GM12878 (cell line): ENCODE results near the gene TRDMT1. TPM values are rescaled to one million over a fixed set of nuclear protein-coding genes. Genes with fewer than 3 reads are reported as not detected.

ENCODE experiments used
- ATAC-seq: fragments of 200-7000 bp; cut with Tn5 transposase; 3 replicates; pipeline ENCODE4 v1.9.1; 2020; ENCODE audit warnings: mild to moderate bottlenecking, moderate library complexity
- BruUV-seq: library from RNA; stranded (reverse); fragments of 400-500 nt; replicated peaks from 2 replicates; lab custom pipeline; 2021; lab: Mats Ljungman, UMichigan
- CTCF ChIA-PET: fragments of 300-600 bp; sonication (Branson Sonifier 250); formaldehyde crosslinking; extraction: SDS; loops from one replicate; lab custom pipeline; 2021; ENCODE audit warnings: inconsistent platforms; lab: Yijun Ruan, JAX
- POLR2A ChIA-PET: fragments of 350-600 bp; formaldehyde crosslinking; extraction: SDS; loops from one replicate; lab custom pipeline; 2021; ENCODE audit warnings: inconsistent platforms; lab: Charles Lee
- RAD21 ChIA-PET: fragments of 300-600 bp; sonication (Branson Sonifier 250); formaldehyde crosslinking; loops from one replicate; lab custom pipeline; 2023; ENCODE audit warnings: antibody characterized with exemption; ENCODE audit not compliant: unreplicated experiment; lab: Charles Lee
- SMC1A ChIA-PET: fragments of 300-600 bp; sonication (Branson Sonifier 250); formaldehyde crosslinking; loops from one replicate; lab custom pipeline; 2023; ENCODE audit not compliant: unreplicated experiment, uncharacterized antibody; lab: Charles Lee
- DNase-seq: peaks from one replicate; pipeline ENCODE4 v3.0.0-alpha.2; 2011; ENCODE audit warnings: low read depth, low spot score
- FAIRE-seq: peaks from 3 replicates; lab custom pipeline; 2011; peaks lifted over from hg19 to GRCh38; lab: Jason Lieb, UNC
- H2AFZ ChIP-seq: 2 replicates; pipeline ENCODE4 v1.6.0; 2011; ENCODE audit warnings: low read depth, low read length, control low read depth; ENCODE audit not compliant: control insufficient read depth
- H3K27ac ChIP-seq: 2 replicates; pipeline ENCODE4 v1.5.1; 2011; ENCODE audit warnings: control low read depth; ENCODE audit not compliant: control insufficient read depth, insufficient read depth
- H3K27me3 ChIP-seq, 2 experiments: replicated peaks in 1 of 2; 2 replicates each; pipeline versions ENCODE4 v1.6.0 to v1.6.1; 2011; ENCODE audit warnings: low read length in 1 of 2; ENCODE audit not compliant: control insufficient read depth in 2 of 2, insufficient read depth in 2 of 2
- H3K36me3 ChIP-seq, 2 experiments: 2 replicates each; pipeline ENCODE4 v1.5.1; 2011; ENCODE audit warnings: low read length in 1 of 2; ENCODE audit not compliant: control insufficient read depth in 2 of 2, insufficient read depth in 2 of 2
- H3K4me1 ChIP-seq: 2 replicates; pipeline ENCODE4 v1.6.1; 2011; ENCODE audit warnings: mild to moderate bottlenecking, low read length, moderate library complexity, mixed read lengths; ENCODE audit not compliant: control insufficient read depth, insufficient read depth
- H3K4me2 ChIP-seq: 2 replicates; pipeline ENCODE4 v1.6.0; 2011; ENCODE audit warnings: control low read depth; ENCODE audit not compliant: control insufficient read depth, insufficient read depth
- H3K4me3 ChIP-seq: fragments of 200-600 bp; sonication (generic); 2 replicates; pipeline ENCODE4 v1.5.1; 2016
- H3K79me2 ChIP-seq: 2 replicates; pipeline ENCODE4 v1.6.0; 2011; ENCODE audit warnings: low read length; ENCODE audit not compliant: control insufficient read depth, insufficient read depth
- H3K9ac ChIP-seq: 2 replicates; pipeline ENCODE4 v1.8.0; 2011; ENCODE audit warnings: low read length, control low read depth, mixed read lengths; ENCODE audit not compliant: control insufficient read depth, insufficient read depth
- H3K9me3 ChIP-seq: replicated peaks from 3 replicates; pipeline ENCODE4 v1.5.1; 2011; ENCODE audit warnings: mild to moderate bottlenecking, low read length; ENCODE audit not compliant: control insufficient read depth, insufficient read depth
- H4K20me1 ChIP-seq: 2 replicates; pipeline ENCODE4 v1.6.0; 2011; ENCODE audit not compliant: control insufficient read depth, insufficient read depth
- CTCF ChIP-seq, 3 experiments: IDR thresholded peaks in 2 of 3; conservative IDR thresholded peaks in 1 of 3; 2 replicates each; pipeline ENCODE4 v1.5.1; 2011; ENCODE audit warnings: low read depth in 3 of 3, low read length in 3 of 3, mild to moderate bottlenecking in 3 of 3, control low read depth in 2 of 3, moderate library complexity in 2 of 3, inconsistent platforms in 1 of 3, mixed read lengths in 1 of 3; ENCODE audit not compliant: control insufficient read depth in 2 of 3, insufficient read depth in 1 of 3; ENCODE audit errors: extremely low read depth in 1 of 3
- EP300 ChIP-seq, 2 experiments: fragments of 150-350 bp in 1 of 2; IDR thresholded peaks; 2 replicates each; pipeline ENCODE4 v1.6.1; 2011 to 2012; ENCODE audit warnings: low read depth in 2 of 2, low read length in 2 of 2, borderline replicate concordance in 1 of 2, improper control_type of control experiment in 1 of 2, inconsistent platforms in 1 of 2; ENCODE audit not compliant: control insufficient read depth in 1 of 2
- FOXK2 ChIP-seq: fragments of 450-650 bp; IDR thresholded peaks from 2 replicates; pipeline ENCODE4 v1.6.1; 2017; ENCODE audit warnings: mild to moderate bottlenecking, moderate library complexity
- PAX8 ChIP-seq: fragments of 450-650 bp; IDR thresholded peaks from 2 replicates; pipeline ENCODE4 v1.6.1; 2017; ENCODE audit warnings: mild to moderate bottlenecking, moderate library complexity
- RUNX3 ChIP-seq: IDR thresholded peaks from 2 replicates; pipeline ENCODE4 v1.6.1; 2012; ENCODE audit warnings: low read length, inconsistent platforms
- SIX5 ChIP-seq: IDR thresholded peaks from 2 replicates; pipeline ENCODE4 v1.6.1; 2011; ENCODE audit warnings: mild to moderate bottlenecking, low read depth, low read length, moderate library complexity; ENCODE audit not compliant: severe bottlenecking
- SMAD5 ChIP-seq: IDR thresholded peaks from 2 replicates; pipeline ENCODE4 v1.6.1; 2016; ENCODE audit warnings: antibody characterized with exemption, low read depth
- SP1 ChIP-seq: IDR thresholded peaks from one replicate; pipeline ENCODE4 v1.6.1; 2011; ENCODE audit warnings: low read depth, low read length
- SREBF1 ChIP-seq: IDR thresholded peaks from 2 replicates; pipeline ENCODE4 v1.6.1; 2012; ENCODE audit warnings: mild to moderate bottlenecking, low read length
- SUPT20H ChIP-seq: IDR thresholded peaks from 2 replicates; pipeline ENCODE4 v1.6.1; 2011; ENCODE audit warnings: low read depth, mild to moderate bottlenecking, low read length, moderate library complexity, borderline replicate concordance; ENCODE audit not compliant: control insufficient read depth
- TBL1XR1 ChIP-seq: IDR thresholded peaks from 2 replicates; pipeline ENCODE4 v1.6.1; 2012; ENCODE audit warnings: low read depth, low read length, improper control_type of control experiment
- ZNF274 ChIP-seq: IDR thresholded peaks from one replicate; pipeline ENCODE4 v1.8.0; 2011; ENCODE audit not compliant: insufficient read length, insufficient read depth
- ZZZ3 ChIP-seq: IDR thresholded peaks from 2 replicates; pipeline ENCODE4 v1.6.1; 2011; ENCODE audit warnings: low read depth; ENCODE audit not compliant: control insufficient read depth, insufficient read length
- WGBS: methylation state at CpG from one replicate; pipeline ENCODE4 v1.1.6; 2016; ENCODE audit warnings: low lambda C conversion rate; ENCODE audit not compliant: insufficient replicate concordance, insufficient coverage; ENCODE audit errors: missing lambda C conversion rate; 5-methylcytosine and 5-hydroxymethylcytosine counted together
- in situ Hi-C: fragments of 300-500 bp; cut with MboI; formaldehyde crosslinking; loops from 9 replicates; pipeline ENCODE4 v1.14.3; 2018; ENCODE audit warnings: mixed read lengths
- intact Hi-C: fragments of 100-400 bp; cut with micrococcal nuclease; formaldehyde crosslinking; loops from one replicate; pipeline ENCODE4 v1.14.2; 2022; ENCODE audit not compliant: unreplicated experiment
- polyA plus RNA-seq, 11 experiments: library from polyadenylated mRNA; depleted of rRNA in 4 of 11; unstranded in 6 of 11; stranded (reverse) in 5 of 11; fragments of >200 nt; fragmentation: Nextera tagmentation in 4 of 11; fragmentation: Illumina TruSeq in 1 of 11; extraction: Ambion mirVana in 4 of 11; extraction: Trizol in 1 of 11; gene quantifications; 1 replicate in 1 of 11; 2 replicates in 10 of 11; pipeline versions ENCODE4 v1.2.1 to v1.2.3, GENCODE V29; 2011 to 2016; ENCODE audit warnings: inconsistent platforms in 2 of 11, missing spikeins in 2 of 11, low read depth in 1 of 11
- total RNA-seq, 4 experiments: library from RNA; depleted of rRNA in 3 of 4; stranded (reverse); fragments of >200 nt in 3 of 4; fragmentation: Illumina TruSeq in 1 of 4; extraction: Trizol in 1 of 4; gene quantifications; 2 replicates each; pipeline versions ENCODE4 v1.2.1 to v1.2.3, GENCODE V29; 2013 to 2021
- TF ChIP-seq, protein P1 (sequence below): IDR thresholded peaks from 2 replicates; pipeline ENCODE4 v1.6.1; 2011; ENCODE audit warnings: low read depth, mild to moderate bottlenecking, low read length, moderate library complexity, borderline replicate concordance; ENCODE audit errors: extremely low read depth

The TRDMT1 gene
- total and polyA plus RNA-seq, 10 of the 15 experiments (the other 5 are each of a cell fraction or from before 2014, with no cell fraction given) = 2.3 to 9.7 (median 4.6) TPM

GRCh38 chr10:17181751-17182150 is 19.7 kb downstream of the TRDMT1 start:
- no peak for FAIRE-seq
- in situ Hi-C loops = no loop called here
- no peak for DNase-seq

More at GRCh38 chr10:17181751-17182150, 19.7 kb downstream of the TRDMT1 start:
- no TSS peak for BruUV-seq
- no peak overlapping the region for H3K9ac ChIP-seq
- no peaks in the 10 kb centered on the region for H3K9me3 ChIP-seq
- TF ChIP-seq SP1 (no peak), CTCF (IDR thresholded peaks at IDR 0.05 in 2 of 3, conservative IDR thresholded peaks at IDR 0.05 in 1 of 3; ENCODE audit: control insufficient read depth in 2 of 3, extremely low read depth in 1 of 3, insufficient read depth in 1 of 3, low read depth in 3 of 3, low read length in 3 of 3) (no peak), RUNX3 (no peak), SMAD5 (no peak), EP300 (IDR thresholded peaks at IDR 0.05; ENCODE audit: borderline replicate concordance in 1 of 2, control insufficient read depth in 1 of 2, low read depth in 2 of 2, low read length in 2 of 2) (no peak), ZZZ3 (no peak), SREBF1 (no peak), PAX8 (no peak), ZNF274 (no peak), FOXK2 (no peak), TBL1XR1 (no peak), SIX5 (no peak), SUPT20H (no peak)
- TF ChIP-seq, protein P1, sequence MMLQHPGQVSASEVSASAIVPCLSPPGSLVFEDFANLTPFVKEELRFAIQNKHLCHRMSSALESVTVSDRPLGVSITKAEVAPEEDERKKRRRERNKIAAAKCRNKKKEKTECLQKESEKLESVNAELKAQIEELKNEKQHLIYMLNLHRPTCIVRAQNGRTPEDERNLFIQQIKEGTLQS = no peak
- TF ChIP-seq, all 136 proteins: peak for 0
- ATAC-seq = no peak
- H3K27me3 ChIP-seq = no peaks in the 10 kb centered on the region
- H3K79me2 ChIP-seq = no peaks in the 10 kb centered on the region
- WGBS = 64% methylated on average over 3 of the region's 3 CpGs
- no peaks in the 10 kb centered on the region for H4K20me1 ChIP-seq
- no peak overlapping the region for H3K4me3 ChIP-seq
- no peaks in the 10 kb centered on the region for H3K36me3 ChIP-seq
- intact Hi-C loops = no loop called here
- ChIA-PET RAD21 (no interaction called here), POLR2A (no interaction called here), SMC1A (interaction anchor here (1.1 to 1.5 kb wide), 2 partner anchors 10 to 18 kb away, joined by 3 to 4 read pairs; no protein-coding TSS in a partner anchor), CTCF (no interaction called here)
- H3K27ac ChIP-seq = no peak overlapping the region
- no peak overlapping the region for H2AFZ ChIP-seq
- no peak overlapping the region for H3K4me2 ChIP-seq
- H3K4me1 ChIP-seq = no peaks in the 10 kb centered on the region
